A549 treated with CORT108297 at 1 μM for 4 hours (cell line): ENCODE results near the gene EPHA5. TPM values are rescaled to one million over a fixed set of nuclear protein-coding genes. Genes with fewer than 3 reads are reported as not detected.

Experiments used
- total RNA-seq: library from RNA; stranded (reverse); fragments of 200-300 nt; extraction: Qiagen RNA extraction; gene quantifications from 5 replicates; pipeline ENCODE4 v1.2.3, GENCODE V29; 2022

Gene EPHA5
- 0.24 to 0.46 TPM (median 0.39 TPM) in 5 replicates for total RNA-seq

GRCh38 chr4:65670331-65671031 is at the start of gene EPHA5:
Gene EPHA5 (minus strand): TSS chr4:65670489. CDS start chr4:65669742, 747 bp downstream.

